Upper lobe of left lung (tissue), 6 donors: ENCODE measurements around the gene SLC25A17. TPM values are rescaled to one million over a fixed set of nuclear protein-coding genes. Genes with fewer than 3 reads are reported as not detected.
"Not testable (repeated sequence)": the region's sequence is repeated elsewhere in the genome, so short reads cannot be mapped to it uniquely, and the experiment has no call there.

Source experiments
- ATAC-seq, 2 donors: fragments of 200-7000 bp; cut with Tn5 transposase; one replicate each; pipeline ENCODE4 v1.9.1; 2022; ENCODE audit warnings: mild to moderate bottlenecking in 2 of 2, moderate library complexity in 2 of 2; ENCODE audit not compliant: low FRiP score in 2 of 2
- DNase-seq, 2 donors: peaks; one replicate each; pipeline ENCODE4 v3.0.0-alpha.2; 2019 to 2020
- H3K27ac ChIP-seq, 4 donors: fragments of 200-600 bp; sonication (generic); one replicate each; pipeline ENCODE4 v1.5.1; 2016 to 2019
- H3K27me3 ChIP-seq, 4 donors: fragments of 200-600 bp; sonication (generic); one replicate each; pipeline ENCODE4 v1.5.1; 2017 to 2019
- H3K36me3 ChIP-seq, 4 donors: fragments of 200-600 bp; sonication (generic); one replicate each; pipeline ENCODE4 v1.5.1; 2016 to 2019
- H3K4me1 ChIP-seq, 4 donors: fragments of 200-600 bp; sonication (generic); one replicate each; pipeline ENCODE4 v1.5.1; 2018 to 2019
- H3K4me3 ChIP-seq, 4 donors: fragments of 200-600 bp; sonication (generic); one replicate each; pipeline ENCODE4 v1.5.1; 2017 to 2019; ENCODE audit warnings: mild to moderate bottlenecking in 2 of 4, moderate library complexity in 1 of 4
- H3K9me3 ChIP-seq, 4 donors: fragments of 200-600 bp; sonication (generic); one replicate each; pipeline ENCODE4 v1.5.1; 2018 to 2019
- CTCF ChIP-seq, 6 experiments: fragments of 450-650 bp in 4 of 6; fragments of 200-600 bp in 2 of 6; sonication (generic) in 2 of 6; IDR thresholded peaks; one replicate each; pipeline ENCODE4 v1.5.1; 2016 to 2019; ENCODE audit warnings: antibody characterized with exemption in 6 of 6
- EP300 ChIP-seq, 4 donors: sonication (generic); formaldehyde crosslinking; IDR thresholded peaks; one replicate each; pipeline ENCODE4 v1.5.1; 2017; ENCODE audit warnings: antibody characterized with exemption in 4 of 4, control low read depth in 2 of 4
- POLR2A ChIP-seq, 4 donors: fragments of 450-650 bp; IDR thresholded peaks; one replicate each; pipeline ENCODE4 v1.5.1; 2016 to 2017; ENCODE audit warnings: antibody characterized with exemption in 4 of 4, mild to moderate bottlenecking in 2 of 4
- POLR2AphosphoS5 ChIP-seq, 2 donors: sonication (generic); formaldehyde crosslinking; IDR thresholded peaks; one replicate each; pipeline ENCODE4 v1.5.1; 2017; ENCODE audit warnings: antibody characterized with exemption in 2 of 2
- WGBS, 2 donors: methylation state at CpG; one replicate each; pipeline ENCODE4 v1.1.5; 2017 to 2018; 5-methylcytosine and 5-hydroxymethylcytosine counted together
- total RNA-seq, 6 donors: library from RNA; depleted of rRNA in 4 of 6; stranded (reverse); fragments of >200 nt in 4 of 6; gene quantifications; one replicate each; pipeline versions ENCODE4 v1.1.0 to v1.2.1, GENCODE V29; 2016 to 2021
- donor health status: DM: no; HTN: no; CAD: no; lungs with moderate emphysema.
- donor health status: DM: no; HTN: yes; CAD: no; lungs with severe emphysema.

Gene SLC25A17
- total RNA-seq, 6 donors from 2014 or later, result 7.3 to 21.0 (median 14.3) TPM

GRCh38 chr22:40782521-40782920 lies 36.6 kb downstream of the SLC25A17 start:
- DNase-seq (no peak), ATAC-seq (no peak)
- Histone ChIP-seq H3K9me3 (no peaks in the 10 kb centered on the region), H3K36me3 (peaks cover 0 to 35% (median 4%) of the 10 kb centered on the region in 4 donors), H3K27ac (no peak overlapping the region), H3K27me3 (no peaks in the 10 kb centered on the region), H3K4me1 (no peaks in the 10 kb centered on the region), H3K4me3 (no peak overlapping the region)
- 85 to 89% methylated on average over 3 of the region's 3 CpGs for whole genome bisulfite sequencing, 2 donors
- TF ChIP-seq POLR2AphosphoS5 (IDR thresholded peaks at IDR 0.05), result no peak

GRCh38 chr22:40781749-40782148 lies 37.4 kb downstream of the SLC25A17 start:
- not testable (repeated sequence) for H3K27ac ChIP-seq, ATAC-seq, H3K4me1 ChIP-seq, H3K4me3 ChIP-seq, H3K9me3 ChIP-seq, H3K27me3 ChIP-seq
- DNase-seq, result peak in 1 of 2 donors; percentile 28
- H3K36me3 ChIP-seq, result peaks cover 3 to 35% (median 9%) of the 10 kb centered on the region in 4 donors
- 95% methylated on average over 14 of the region's 14 CpGs for WGBS, 2 donors

GRCh38 chr22:40769761-40770160 lies 49.4 kb downstream of the SLC25A17 start:
- no peak for TF ChIP-seq EP300 (IDR thresholded peaks at IDR 0.05)
- no peak for TF ChIP-seq POLR2AphosphoS5 (IDR thresholded peaks at IDR 0.05)
- no peak for TF ChIP-seq CTCF (IDR thresholded peaks at IDR 0.05)
- no peak for TF ChIP-seq POLR2A (IDR thresholded peaks at IDR 0.05)
- H3K9me3 ChIP-seq, result no peaks in the 10 kb centered on the region
- H3K4me3 ChIP-seq, result no peak overlapping the region
- H3K4me1 ChIP-seq, result no peaks in the 10 kb centered on the region
- H3K27ac ChIP-seq, result no peak overlapping the region
- H3K36me3 ChIP-seq, result peaks cover 26 to 53% (median 36%) of the 10 kb centered on the region in 4 donors
- H3K27me3 ChIP-seq, result no peaks in the 10 kb centered on the region
- ATAC-seq, result no peak
- WGBS, 2 donors, result 92 to 93% methylated on average over 6 of the region's 6 CpGs
- no peak for DNase-seq

GRCh38 chr22:40768206-40768605 lies 50.9 kb downstream of the SLC25A17 start:
- no peaks in the 10 kb centered on the region for H3K4me1 ChIP-seq
- TF ChIP-seq EP300 (IDR thresholded peaks at IDR 0.05) (no peak), POLR2A (IDR thresholded peaks at IDR 0.05) (no peak), POLR2AphosphoS5 (IDR thresholded peaks at IDR 0.05) (no peak), CTCF (IDR thresholded peaks at IDR 0.05) (no peak)
- DNase-seq (no peak), ATAC-seq (no peak)
- no peak overlapping the region for H3K4me3 ChIP-seq
- WGBS, 2 donors, result 86 to 89% methylated on average over 1 of the region's 1 CpG
- no peaks in the 10 kb centered on the region for H3K27me3 ChIP-seq
- no peaks in the 10 kb centered on the region for H3K9me3 ChIP-seq
- no peak overlapping the region for H3K27ac ChIP-seq
- H3K36me3 ChIP-seq, result peaks cover 22 to 37% (median 27%) of the 10 kb centered on the region in 4 donors

- ATAC-seq, result no peak
Measured at GRCh38 chr22:40766956-40767355, 52.2 kb downstream of the SLC25A17 start.

More at GRCh38 chr22:40766956-40767355, 52.2 kb downstream of the SLC25A17 start:
- TF ChIP-seq POLR2A (IDR thresholded peaks at IDR 0.05), result no peak
- no peak for TF ChIP-seq CTCF (IDR thresholded peaks at IDR 0.05)
- TF ChIP-seq EP300 (IDR thresholded peaks at IDR 0.05), result no peak
- TF ChIP-seq POLR2AphosphoS5 (IDR thresholded peaks at IDR 0.05), result no peak
- H3K4me1 ChIP-seq, result no peaks in the 10 kb centered on the region
- H3K36me3 ChIP-seq, result peaks cover 10 to 25% (median 15%) of the 10 kb centered on the region in 4 donors
- DNase-seq, result no peak
- H3K27ac ChIP-seq, result no peak overlapping the region
- 93 to 97% methylated on average over 2 of the region's 2 CpGs for WGBS, 2 donors
- H3K27me3 ChIP-seq, result no peaks in the 10 kb centered on the region
- no peak overlapping the region for H3K4me3 ChIP-seq
- H3K9me3 ChIP-seq, result no peaks in the 10 kb centered on the region
